Measurements from ENCODE around the gene C1QA.

Gene C1QA, protein sequence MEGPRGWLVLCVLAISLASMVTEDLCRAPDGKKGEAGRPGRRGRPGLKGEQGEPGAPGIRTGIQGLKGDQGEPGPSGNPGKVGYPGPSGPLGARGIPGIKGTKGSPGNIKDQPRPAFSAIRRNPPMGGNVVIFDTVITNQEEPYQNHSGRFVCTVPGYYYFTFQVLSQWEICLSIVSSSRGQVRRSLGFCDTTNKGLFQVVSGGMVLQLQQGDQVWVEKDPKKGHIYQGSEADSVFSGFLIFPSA

DNA sequence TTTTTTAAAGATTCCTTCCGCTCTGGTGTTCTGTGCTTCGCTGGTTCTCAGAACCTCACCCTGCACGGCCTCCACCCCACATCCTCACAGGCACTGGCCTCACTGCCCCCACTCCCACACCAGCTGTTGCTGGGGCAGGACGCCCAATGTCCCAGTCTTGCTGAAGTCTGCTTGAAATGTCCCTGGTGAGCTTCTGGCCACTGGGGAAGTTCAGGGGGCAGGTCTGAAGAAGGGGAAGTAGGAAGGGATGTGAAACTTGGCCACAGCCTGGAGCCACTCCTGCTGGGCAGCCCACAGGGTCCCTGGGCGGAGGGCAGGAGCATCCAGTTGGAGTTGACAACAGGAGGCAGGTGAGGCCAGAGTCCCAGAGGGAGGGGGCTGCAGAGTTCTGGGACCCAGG, at the start of gene C1QA:
Gene C1QA (plus strand): TSS at position 276 of the 400 bp plus-strand sequence. CDS start 989 bp downstream, outside the sequence.
- no peak for DNase-seq (ENCODE audit: low spot score)

GRCh38 chr1:22587247-22587646, 49.2 kb upstream of the C1QA start:
- no peak for DNase-seq (ENCODE audit: low spot score)

GRCh38 chr1:22588899-22589422, 47.5 kb upstream of the C1QA start:
- no peak for DNase-seq (ENCODE audit: low spot score)

- DNase-seq (ENCODE audit: low spot score), result no peak
These were observed 44.9 kb upstream of the C1QA start for GRCh38 chr1:22591576-22591975.

GRCh38 chr1:22592051-22592450, 44.4 kb upstream of the C1QA start:
- DNase-seq (ENCODE audit: low spot score), result no peak

- peak; percentile 78 for DNase-seq (ENCODE audit: low spot score)
These were observed 43.3 kb upstream of the C1QA start for GRCh38 chr1:22592919-22593790.

GRCh38 chr1:22594396-22594795, 42.0 kb upstream of the C1QA start:
- DNase-seq (ENCODE audit: low spot score), result no peak

GRCh38 chr1:22595108-22595507, 41.3 kb upstream of the C1QA start:
- no peak for DNase-seq (ENCODE audit: low spot score)

DNA sequence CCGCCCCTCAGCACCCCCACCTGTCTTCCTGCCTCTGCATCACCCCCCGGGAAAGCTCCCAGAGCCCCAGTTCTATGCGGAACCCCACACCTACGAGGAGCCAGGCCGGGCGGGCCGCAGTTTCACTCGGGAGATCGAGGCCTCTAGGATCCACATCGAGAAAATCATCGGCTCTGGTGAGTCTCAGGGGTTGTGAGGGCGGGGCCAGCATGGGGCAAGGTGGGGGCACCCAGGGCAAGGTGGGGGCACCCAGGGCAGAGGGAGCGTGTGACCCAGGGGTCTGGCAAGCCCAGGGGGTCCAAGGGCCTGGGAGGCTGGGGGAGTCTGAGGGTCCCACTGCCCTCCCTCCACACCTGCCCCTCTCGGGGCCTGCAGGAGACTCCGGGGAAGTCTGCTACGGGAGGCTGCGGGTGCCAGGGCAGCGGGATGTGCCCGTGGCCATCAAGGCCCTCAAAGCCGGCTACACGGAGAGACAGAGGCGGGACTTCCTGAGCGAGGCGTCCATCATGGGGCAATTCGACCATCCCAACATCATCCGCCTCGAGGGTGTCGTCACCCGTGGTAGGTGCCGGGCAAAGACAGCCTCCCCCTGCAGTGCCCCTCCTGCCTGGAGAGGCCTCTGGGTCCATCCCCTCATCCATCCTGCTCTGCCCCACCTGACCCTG, 39.0 kb upstream of the C1QA start:
- DNase-seq (ENCODE audit: low spot score), result no peak

- DNase-seq (ENCODE audit: low spot score), result no peak
These were observed 38.4 kb upstream of the C1QA start for GRCh38 chr1:22597996-22598395.

DNA sequence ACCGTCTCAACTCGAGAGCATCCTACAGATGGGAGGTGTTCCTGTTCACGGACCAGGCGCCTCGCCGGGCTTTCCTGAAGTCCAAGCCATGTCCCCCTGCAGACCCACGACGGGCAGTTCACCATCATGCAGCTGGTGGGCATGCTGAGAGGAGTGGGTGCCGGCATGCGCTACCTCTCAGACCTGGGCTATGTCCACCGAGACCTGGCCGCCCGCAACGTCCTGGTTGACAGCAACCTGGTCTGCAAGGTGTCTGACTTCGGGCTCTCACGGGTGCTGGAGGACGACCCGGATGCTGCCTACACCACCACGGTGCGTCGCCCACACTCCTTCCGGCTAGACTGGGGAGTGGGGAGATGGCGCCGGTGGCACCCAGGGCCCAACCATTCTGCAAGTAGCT, 37.7 kb upstream of the C1QA start:
- DNase-seq (ENCODE audit: low spot score), result no peak

DNA sequence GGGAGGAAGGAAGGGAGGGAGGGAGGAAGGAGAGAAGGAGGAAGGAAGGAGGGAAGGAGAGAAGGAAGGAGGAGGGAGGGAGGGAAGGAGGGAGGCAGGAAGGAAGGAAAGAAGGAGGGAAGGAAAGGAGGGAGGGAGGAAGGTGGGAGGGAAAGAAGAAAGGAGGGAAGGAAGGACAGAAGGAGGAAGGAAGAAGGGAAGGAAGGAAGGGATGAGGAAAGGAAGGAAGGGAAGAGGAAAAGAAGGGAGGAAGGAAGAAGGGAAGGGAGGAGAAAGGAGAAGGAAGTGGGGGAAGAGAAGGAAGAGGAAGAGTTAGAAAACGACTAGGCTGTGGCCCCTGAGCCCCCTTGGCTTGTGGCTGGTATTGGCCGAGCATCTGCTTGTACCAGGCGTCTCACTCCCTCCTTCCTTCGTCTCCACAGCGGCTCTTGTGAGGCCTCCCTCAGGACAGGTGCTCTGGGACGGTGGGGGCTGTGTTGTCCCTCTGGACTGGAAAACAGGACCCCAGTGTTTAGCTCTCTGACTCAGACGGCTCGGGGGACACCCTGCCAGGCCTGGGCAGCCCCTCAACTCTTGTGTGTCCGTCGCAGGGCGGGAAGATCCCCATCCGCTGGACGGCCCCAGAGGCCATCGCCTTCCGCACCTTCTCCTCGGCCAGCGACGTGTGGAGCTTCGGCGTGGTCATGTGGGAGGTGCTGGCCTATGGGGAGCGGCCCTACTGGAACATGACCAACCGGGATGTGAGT, 36.2 kb upstream of the C1QA start:
- DNase-seq (ENCODE audit: low spot score), result peak; percentile 80

DNA sequence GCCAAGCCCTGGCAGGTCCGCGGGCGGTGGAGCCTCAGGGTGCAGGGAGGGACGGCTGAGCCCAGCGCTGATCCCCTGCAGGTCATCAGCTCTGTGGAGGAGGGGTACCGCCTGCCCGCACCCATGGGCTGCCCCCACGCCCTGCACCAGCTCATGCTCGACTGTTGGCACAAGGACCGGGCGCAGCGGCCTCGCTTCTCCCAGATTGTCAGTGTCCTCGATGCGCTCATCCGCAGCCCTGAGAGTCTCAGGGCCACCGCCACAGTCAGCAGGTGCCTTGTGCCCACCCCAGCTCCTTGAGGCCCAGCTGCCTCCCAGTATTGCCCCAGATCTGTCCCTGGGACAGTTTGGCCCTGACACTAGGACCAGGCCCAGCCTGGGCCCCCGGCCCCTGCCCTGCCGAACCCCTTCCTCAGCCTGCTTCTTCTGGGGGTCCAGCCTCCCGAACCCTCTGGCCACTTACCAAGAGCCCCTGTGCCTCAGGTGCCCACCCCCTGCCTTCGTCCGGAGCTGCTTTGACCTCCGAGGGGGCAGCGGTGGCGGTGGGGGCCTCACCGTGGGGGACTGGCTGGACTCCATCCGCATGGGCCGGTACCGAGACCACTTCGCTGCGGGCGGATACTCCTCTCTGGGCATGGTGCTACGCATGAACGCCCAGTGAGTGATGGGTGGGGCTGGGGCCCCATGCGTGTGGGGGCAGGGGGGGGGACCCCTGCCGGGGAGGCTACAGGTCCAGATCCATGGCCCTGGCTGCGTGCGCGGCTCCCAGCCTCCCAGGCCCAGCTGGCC, 35.4 kb upstream of the C1QA start:
- DNase-seq (ENCODE audit: low spot score), result no peak

DNA sequence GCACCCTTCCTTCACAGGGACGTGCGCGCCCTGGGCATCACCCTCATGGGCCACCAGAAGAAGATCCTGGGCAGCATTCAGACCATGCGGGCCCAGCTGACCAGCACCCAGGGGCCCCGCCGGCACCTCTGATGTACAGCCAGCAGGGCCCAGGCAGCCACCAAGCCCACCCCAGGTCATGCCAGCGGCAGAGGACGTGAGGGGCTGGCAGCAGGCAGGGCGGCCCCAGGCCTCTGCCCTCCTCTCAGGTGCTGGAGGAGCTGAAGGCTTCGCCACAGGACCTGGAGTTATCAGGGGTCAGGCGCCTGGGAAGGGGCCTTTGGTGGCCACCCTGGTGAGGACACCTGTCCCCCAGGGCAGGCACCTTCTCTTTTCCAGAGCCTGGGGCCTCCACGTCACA, 34.8 kb upstream of the C1QA start:
- no peak for DNase-seq (ENCODE audit: low spot score)

- no peak for DNase-seq (ENCODE audit: low spot score)
These were observed 34.2 kb upstream of the C1QA start for GRCh38 chr1:22602060-22602740.

DNA sequence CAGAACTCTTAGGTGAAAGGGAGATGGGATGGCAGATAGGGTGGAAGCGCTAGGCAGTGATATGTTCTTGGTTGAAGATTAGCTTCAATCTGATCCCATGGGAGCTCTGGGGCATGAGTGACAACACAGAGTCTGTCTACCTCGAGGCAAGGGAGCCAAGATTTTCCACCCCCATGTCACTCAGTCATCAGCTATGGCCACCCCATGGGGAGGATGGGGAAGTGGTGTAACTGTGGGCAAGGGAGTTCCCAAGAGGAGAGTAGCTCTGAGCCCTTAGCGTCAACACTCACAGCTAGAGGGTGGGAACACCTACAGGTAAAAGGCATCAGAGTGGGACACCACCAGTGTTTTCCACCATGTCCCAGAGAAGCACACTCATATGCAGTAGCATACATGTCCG, 30.3 kb upstream of the C1QA start:
- no peak for DNase-seq (ENCODE audit: low spot score)

DNA sequence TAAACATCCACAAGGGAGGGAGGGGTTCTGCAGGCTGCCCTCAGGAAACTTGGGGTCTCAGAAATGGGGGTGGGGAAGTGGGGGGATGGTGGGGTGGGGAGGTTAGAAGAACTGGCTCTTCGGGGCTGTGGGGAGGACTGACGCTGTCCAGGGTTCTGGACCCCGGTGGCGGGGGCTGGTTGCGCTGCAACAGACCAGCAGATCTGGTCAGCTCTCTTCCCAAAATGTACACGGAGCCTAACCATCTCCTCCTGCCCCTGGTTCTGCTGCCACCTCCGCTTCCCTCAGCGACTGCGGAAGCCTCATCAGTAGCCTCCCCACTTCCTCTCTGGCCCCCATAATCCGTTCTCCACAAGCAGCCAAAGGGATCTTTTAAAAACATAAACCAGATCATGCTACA, 29.3 kb upstream of the C1QA start:
- DNase-seq (ENCODE audit: low spot score), result peak; percentile 77

GRCh38 chr1:22608361-22608760, 28.1 kb upstream of the C1QA start:
- no peak for DNase-seq (ENCODE audit: low spot score)

- DNase-seq (ENCODE audit: low spot score), result no peak
These were observed 27.1 kb upstream of the C1QA start for GRCh38 chr1:22609291-22609690.

GRCh38 chr1:22611530-22611947, 24.9 kb upstream of the C1QA start:
- DNase-seq (ENCODE audit: low spot score), result peak; percentile 87
